PC-3 (cell line): Measurements from ENCODE around the gene CD151. TPM values are rescaled to one million over a fixed set of nuclear protein-coding genes. Genes with fewer than 3 reads are reported as not detected.

Experiments used
- ATAC-seq: fragments of 200-7000 bp; cut with Tn5 transposase; 2 replicates; pipeline ENCODE4 v1.9.1; 2020; ENCODE audit warnings: mild to moderate bottlenecking, moderate library complexity
- BruUV-seq: library from RNA; stranded (reverse); fragments of 400-500 nt; replicated peaks from 2 replicates; lab custom pipeline; 2021; lab: Mats Ljungman, UMichigan
- CTCF ChIA-PET: fragments of 300-600 bp; sonication (Branson Sonifier 250); formaldehyde crosslinking; loops from one replicate; lab custom pipeline; 2022; ENCODE audit warnings: antibody characterized with exemption; lab: Charles Lee
- POLR2A ChIA-PET: fragments of 300-600 bp; sonication (Branson Sonifier 250); formaldehyde crosslinking; loops from one replicate; lab custom pipeline; 2022; ENCODE audit warnings: antibody characterized with exemption; ENCODE audit not compliant: unreplicated experiment; lab: Charles Lee
- DNase-seq: peaks from one replicate; pipeline ENCODE4 v3.0.0-alpha.2; 2015
- H2AFZ ChIP-seq: fragments of 300-600 bp; sonication (generic); 2 replicates; pipeline ENCODE4 v1.6.0; 2016; ENCODE audit warnings: antibody characterized with exemption, low read length
- H3F3A ChIP-seq: fragments of 300-600 bp; sonication (generic); one replicate; pipeline ENCODE4 v1.6.0; 2017; ENCODE audit warnings: antibody characterized with exemption, low read length, control low read depth, mild to moderate bottlenecking; ENCODE audit not compliant: unreplicated experiment
- H3K27ac ChIP-seq: fragments of 300-600 bp; sonication (generic); 2 replicates; pipeline ENCODE4 v1.5.1; 2016; ENCODE audit warnings: mild to moderate bottlenecking, low read length
- H3K27me3 ChIP-seq: fragments of 300-600 bp; sonication (generic); 2 replicates; pipeline ENCODE4 v1.6.1; 2016; ENCODE audit warnings: low read length, mixed read lengths
- H3K36me3 ChIP-seq: fragments of 300-600 bp; sonication (generic); 2 replicates; pipeline ENCODE4 v1.6.1; 2016; ENCODE audit warnings: low read depth, mixed run types, low read length, mixed read lengths
- H3K4me1 ChIP-seq: fragments of 300-600 bp; sonication (generic); 2 replicates; pipeline ENCODE4 v1.5.1; 2016; ENCODE audit warnings: low read length; ENCODE audit not compliant: insufficient read depth
- H3K4me2 ChIP-seq: fragments of 300-600 bp; sonication (generic); 2 replicates; pipeline ENCODE4 v1.6.0; 2016; ENCODE audit warnings: low read length
- H3K4me3 ChIP-seq: fragments of 300-600 bp; sonication (generic); 2 replicates; pipeline ENCODE4 v1.5.1; 2016; ENCODE audit warnings: mild to moderate bottlenecking, low read length, mixed read lengths
- H3K79me2 ChIP-seq: fragments of 300-600 bp; sonication (generic); 2 replicates; pipeline ENCODE4 v1.6.1; 2017; ENCODE audit warnings: low read length, mixed read lengths
- H3K9ac ChIP-seq: fragments of 300-600 bp; sonication (generic); 2 replicates; pipeline ENCODE4 v1.6.0; 2016; ENCODE audit warnings: mild to moderate bottlenecking, low read length
- H3K9me2 ChIP-seq: fragments of 300-600 bp; sonication (generic); replicated peaks from 2 replicates; pipeline ENCODE4 v1.6.1; 2016; ENCODE audit warnings: mixed run types, low read length, mixed read lengths
- H3K9me3 ChIP-seq: fragments of 300-600 bp; sonication (generic); 2 replicates; pipeline ENCODE4 v1.6.1; 2016; ENCODE audit warnings: low read length, mixed read lengths
- H4K20me1 ChIP-seq: fragments of 300-600 bp; sonication (generic); 2 replicates; pipeline ENCODE4 v1.6.1; 2016; ENCODE audit warnings: low read length, mixed read lengths
- CTCF ChIP-seq: fragments of 300-600 bp; sonication (generic); conservative IDR thresholded peaks from 2 replicates; pipeline ENCODE4 v1.5.1; 2017; ENCODE audit warnings: antibody characterized with exemption, low read depth, mild to moderate bottlenecking, low read length
- EZH2 ChIP-seq: fragments of 300-600 bp; sonication (generic); IDR thresholded peaks from one replicate; pipeline ENCODE4 v1.6.1; 2017; ENCODE audit warnings: antibody characterized with exemption, mild to moderate bottlenecking, low read length; ENCODE audit not compliant: unreplicated experiment
- EZH2phosphoT487 ChIP-seq: fragments of 300-600 bp; sonication (generic); IDR thresholded peaks from 2 replicates; pipeline ENCODE4 v1.6.1; 2018; ENCODE audit warnings: mild to moderate bottlenecking, antibody characterized with exemption, low read length, borderline replicate concordance
- intact Hi-C: fragments of 100-400 bp; cut with micrococcal nuclease; formaldehyde crosslinking; loops from 2 replicates; pipeline ENCODE4 v1.9.0; 2023
- total RNA-seq: library from RNA; depleted of rRNA; stranded (reverse); fragments of >200 nt; gene quantifications from 2 replicates; pipeline ENCODE4 v1.2.3, GENCODE V29; 2014

The CD151 gene
- total RNA-seq, 1 experiment from 2014 or later = 469 TPM

GRCh38 chr11:837990-838307, 5.2 kb downstream of the CD151 start:
- no peak for ATAC-seq
- H4K20me1 ChIP-seq = peaks cover 41% of the 10 kb centered on the region

GRCh38 chr11:838441-839279, 5.9 kb downstream of the CD151 start:
- H3F3A ChIP-seq = peaks cover 11% of the 10 kb centered on the region
- H3K36me3 ChIP-seq = peaks cover 53% of the 10 kb centered on the region
- H3K27ac ChIP-seq = 0 out of 2 replicates have a peak overlapping the region, but pooled peaks have one; percentile 0
- no TSS peak for BruUV-seq
- no peaks in the 10 kb centered on the region for H3K9me2 ChIP-seq
- no peaks in the 10 kb centered on the region for H3K9me3 ChIP-seq
- H3K27me3 ChIP-seq = no peaks in the 10 kb centered on the region
- DNase-seq (no peak), ATAC-seq (peak; percentile 1; the same call in 1 of the 2 replicates)
- H3K4me1 ChIP-seq = peaks cover 29% of the 10 kb centered on the region
- no peak overlapping the region for H3K4me2 ChIP-seq
- H4K20me1 ChIP-seq = peaks cover 41% of the 10 kb centered on the region
- peaks cover 78% of the 10 kb centered on the region for H3K79me2 ChIP-seq
- intact Hi-C loops = no loop called here
- TF ChIP-seq CTCF (0 out of 2 replicates have a peak, but pooled peaks have one; percentile 24), EZH2phosphoT487 (no peak), EZH2 (no peak)
- ChIA-PET POLR2A (interaction anchor here (0.6 kb wide), 2 partner anchors 20 to 222 kb away, joined by 3 to 5 read pairs; partner anchors contain the start of gene PNPLA2), CTCF (no interaction called here)
- H3K4me3 ChIP-seq = no peak overlapping the region
- no peak overlapping the region for H3K9ac ChIP-seq
- no peak overlapping the region for H2AFZ ChIP-seq

More at GRCh38 chr11:837990-838307, 5.2 kb downstream of the CD151 start:
- H3F3A ChIP-seq = peaks cover 11% of the 10 kb centered on the region
- H3K27me3 ChIP-seq = no peaks in the 10 kb centered on the region
- ChIA-PET CTCF (no interaction called here), POLR2A (interaction anchor here (0.6 to 0.7 kb wide), 2 partner anchors 19 to 271 kb away, joined by 4 to 5 read pairs; partner anchors contain the start of gene PNPLA2)
- peaks cover 53% of the 10 kb centered on the region for H3K36me3 ChIP-seq
- peaks cover 78% of the 10 kb centered on the region for H3K79me2 ChIP-seq
- no peak overlapping the region for H3K27ac ChIP-seq
- H2AFZ ChIP-seq = no peak overlapping the region
- DNase-seq = no peak
- H3K9me2 ChIP-seq = no peaks in the 10 kb centered on the region
- no peaks in the 10 kb centered on the region for H3K9me3 ChIP-seq
- no TSS peak for BruUV-seq
- intact Hi-C loops = no loop called here
- H3K4me3 ChIP-seq = no peak overlapping the region
- TF ChIP-seq EZH2 = no peak
- no peak overlapping the region for H3K4me2 ChIP-seq
- H3K9ac ChIP-seq = no peak overlapping the region
- H3K4me1 ChIP-seq = peaks cover 25% of the 10 kb centered on the region

DNA sequence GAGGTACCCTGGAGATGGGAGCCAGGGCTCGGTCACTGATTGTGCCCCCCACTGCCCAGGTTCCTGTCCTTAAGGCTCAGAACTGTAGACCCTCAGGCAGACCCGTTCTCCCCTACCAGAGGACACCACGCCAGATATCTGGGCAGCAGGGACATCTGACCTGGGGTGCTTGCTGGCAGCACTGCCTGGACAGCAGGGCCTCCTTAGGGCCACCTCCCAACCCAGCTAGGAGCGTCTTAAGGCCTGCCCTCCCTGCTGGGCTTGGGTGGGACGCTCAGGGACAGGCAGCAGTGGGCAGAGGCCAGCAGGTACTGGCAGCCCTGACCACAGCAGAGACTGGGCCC, 6.5 kb downstream of the CD151 start:
- no peak for DNase-seq
- Histone ChIP-seq H3K4me2 (no peak overlapping the region), H3K4me3 (no peak overlapping the region), H3K9ac (no peak overlapping the region), H3F3A (peaks cover 11% of the 10 kb centered on the region), H3K9me2 (no peaks in the 10 kb centered on the region), H4K20me1 (peaks cover 41% of the 10 kb centered on the region), H3K36me3 (peaks cover 53% of the 10 kb centered on the region), H2AFZ (no peak overlapping the region), H3K27ac (0 out of 2 replicates have a peak overlapping the region, but pooled peaks have one; percentile 0), H3K4me1 (peaks cover 33% of the 10 kb centered on the region), H3K79me2 (peaks cover 75% of the 10 kb centered on the region), H3K27me3 (no peaks in the 10 kb centered on the region), H3K9me3 (no peaks in the 10 kb centered on the region)
- BruUV-seq = no TSS peak
- no peak for TF ChIP-seq EZH2phosphoT487
- no peak for TF ChIP-seq CTCF
- TF ChIP-seq EZH2 = no peak
- intact Hi-C loops = no loop called here
- POLR2A ChIA-PET = interaction anchor here (0.6 kb wide), 1 partner anchor 221 kb away, joined by 3 read pairs; no protein-coding TSS in a partner anchor
- CTCF ChIA-PET = no interaction called here
- no peak for ATAC-seq
